K562 (cell line): ENCODE results near the gene SIRT2. TPM values are rescaled to one million over a fixed set of nuclear protein-coding genes. Genes with fewer than 3 reads are reported as not detected.

Source experiments
- ADNP ChIP-seq: fragments of 200-800 bp; sonication (Bioruptor generic); IDR thresholded peaks from 2 replicates; pipeline ENCODE4 v1.6.1; 2016; ENCODE audit warnings: missing genetic modification characterization, missing compliant biosample characterization
- BCL6 ChIP-seq: fragments of 250-450 bp; sonication (Bioruptor Pico); IDR thresholded peaks from 2 replicates; pipeline ENCODE4 v1.4.0; 2020
- BDP1 ChIP-seq: IDR thresholded peaks from 3 replicates; pipeline ENCODE4 v1.6.1; 2011; ENCODE audit not compliant: insufficient read length, insufficient read depth
- CBFA2T2 ChIP-seq: fragments of 450-650 bp; conservative IDR thresholded peaks from 2 replicates; pipeline ENCODE4 v1.6.1; 2017; ENCODE audit warnings: mild to moderate bottlenecking
- CEBPG ChIP-seq, 3 experiments: fragments of 200-800 bp in 1 of 3; sonication (Bioruptor generic) in 1 of 3; sonication (generic) in 1 of 3; formaldehyde crosslinking in 1 of 3; IDR thresholded peaks in 2 of 3; conservative IDR thresholded peaks in 1 of 3; 2 replicates each; pipeline versions ENCODE4 v1.6.1 to v1.8.0; 2016 to 2022; ENCODE audit warnings: missing compliant biosample characterization in 2 of 3, missing genetic modification characterization in 2 of 3, mild to moderate bottlenecking in 1 of 3, missing genetic modification reagents in 1 of 3
- GTF2A2 ChIP-seq: IDR thresholded peaks from 2 replicates; pipeline ENCODE4 v1.6.1; 2016; ENCODE audit warnings: mild to moderate bottlenecking, missing genetic modification characterization, missing compliant biosample characterization
- HDAC2 ChIP-seq: fragments of 450-650 bp; IDR thresholded peaks from 2 replicates; pipeline ENCODE4 v1.6.1; 2016; ENCODE audit warnings: mild to moderate bottlenecking
- NFE2 ChIP-seq: IDR thresholded peaks from 2 replicates; pipeline ENCODE4 v1.6.1; 2014; ENCODE audit warnings: antibody characterized with exemption, low read depth
- NFYB ChIP-seq: IDR thresholded peaks from 2 replicates; pipeline ENCODE4 v1.6.1; 2011; ENCODE audit warnings: mild to moderate bottlenecking, moderate library complexity; ENCODE audit not compliant: insufficient read length; ENCODE audit errors: extremely low read depth
- SAFB ChIP-seq: fragments of 200-400 bp; formaldehyde crosslinking; IDR thresholded peaks from 2 replicates; pipeline ENCODE4 v1.6.1; 2017; ENCODE audit warnings: low read depth, low read length, borderline replicate concordance
- SRSF9 ChIP-seq: fragments of 200-400 bp; formaldehyde crosslinking; IDR thresholded peaks from 2 replicates; pipeline ENCODE4 v1.6.1; 2017; ENCODE audit warnings: low read depth, low read length, borderline replicate concordance
- TAF7 ChIP-seq: fragments of 450-650 bp; IDR thresholded peaks from 2 replicates; pipeline ENCODE4 v1.6.1; 2016; ENCODE audit warnings: missing genetic modification characterization, missing compliant biosample characterization
- THRAP3 ChIP-seq: fragments of 450-650 bp; IDR thresholded peaks from 2 replicates; pipeline ENCODE4 v1.6.1; 2016; ENCODE audit warnings: mild to moderate bottlenecking, inconsistent platforms, borderline replicate concordance
- U2AF2 ChIP-seq: fragments of 200-400 bp; formaldehyde crosslinking; optimal IDR thresholded peaks from 2 replicates; pipeline ENCODE3; 2017; ENCODE audit warnings: low read depth, mild to moderate bottlenecking, low read length
- ZKSCAN3 ChIP-seq: fragments of 250-450 bp; sonication (Bioruptor Pico); IDR thresholded peaks from 2 replicates; pipeline ENCODE4 v1.4.0; 2020
- ZNF134 ChIP-seq: fragments of 250-450 bp; sonication (Bioruptor Pico); conservative IDR thresholded peaks from 2 replicates; pipeline ENCODE4 v1.4.0; 2020
- ZNF175 ChIP-seq: fragments of 200-800 bp; sonication (Bioruptor generic); IDR thresholded peaks from 2 replicates; pipeline ENCODE4 v1.6.1; 2016; ENCODE audit warnings: low read depth, mild to moderate bottlenecking, missing genetic modification characterization, missing compliant biosample characterization
- ZNF668 ChIP-seq: fragments of 250-450 bp; sonication (Bioruptor Pico); IDR thresholded peaks from 2 replicates; pipeline ENCODE4 v1.8.0; 2022; ENCODE audit warnings: mild to moderate bottlenecking, inconsistent platforms
- polyA plus RNA-seq, 8 experiments: library from polyadenylated mRNA; depleted of rRNA in 4 of 8; stranded (reverse) in 5 of 8; unstranded in 3 of 8; fragments of >200 nt; fragmentation: Nextera tagmentation in 2 of 8; fragmentation: Illumina TruSeq in 1 of 8; extraction: Ambion mirVana in 2 of 8; extraction: Trizol in 1 of 8; gene quantifications; 2 replicates each; pipeline versions ENCODE4 v1.2.1 to v1.2.3, GENCODE V29; 2011 to 2014; ENCODE audit warnings: inconsistent platforms in 1 of 8, missing spikeins in 1 of 8
- total RNA-seq, 7 experiments: library from RNA; depleted of rRNA in 6 of 7; stranded (reverse); fragments of >200 nt in 6 of 7; fragmentation: Illumina TruSeq in 2 of 7; extraction: Trizol in 2 of 7; gene quantifications; 2 replicates each; pipeline versions ENCODE4 v1.2.1 to v1.2.3, GENCODE V29; 2011 to 2021; ENCODE audit warnings: low replicate concordance in 1 of 7
- TF ChIP-seq, protein P1 (sequence below): fragments of 250-450 bp; sonication (Bioruptor Pico); IDR thresholded peaks from 2 replicates; pipeline ENCODE4 v1.5.0; 2021
- TF ChIP-seq, protein P2 (sequence below): fragments of 150-350 bp; IDR thresholded peaks from 2 replicates; pipeline ENCODE4 v1.6.1; 2014; ENCODE audit warnings: low read depth, mild to moderate bottlenecking, low read length, borderline replicate concordance
- TF ChIP-seq, protein P3 (sequence below): IDR thresholded peaks from 2 replicates; pipeline ENCODE4 v1.6.1; 2011; ENCODE audit not compliant: insufficient read length; ENCODE audit errors: extremely low read depth
- TF ChIP-seq, protein P4 (sequence below): IDR thresholded peaks from 2 replicates; pipeline ENCODE4 v1.6.1; 2016; ENCODE audit warnings: missing genetic modification characterization, missing compliant biosample characterization

SIRT2 gene
- total and polyA plus RNA-seq, 9 of the 15 experiments (the other 6 are each of a cell fraction or from before 2014, with no cell fraction given), result 2.3 to 35.2 (median 22.9) TPM

DNA sequence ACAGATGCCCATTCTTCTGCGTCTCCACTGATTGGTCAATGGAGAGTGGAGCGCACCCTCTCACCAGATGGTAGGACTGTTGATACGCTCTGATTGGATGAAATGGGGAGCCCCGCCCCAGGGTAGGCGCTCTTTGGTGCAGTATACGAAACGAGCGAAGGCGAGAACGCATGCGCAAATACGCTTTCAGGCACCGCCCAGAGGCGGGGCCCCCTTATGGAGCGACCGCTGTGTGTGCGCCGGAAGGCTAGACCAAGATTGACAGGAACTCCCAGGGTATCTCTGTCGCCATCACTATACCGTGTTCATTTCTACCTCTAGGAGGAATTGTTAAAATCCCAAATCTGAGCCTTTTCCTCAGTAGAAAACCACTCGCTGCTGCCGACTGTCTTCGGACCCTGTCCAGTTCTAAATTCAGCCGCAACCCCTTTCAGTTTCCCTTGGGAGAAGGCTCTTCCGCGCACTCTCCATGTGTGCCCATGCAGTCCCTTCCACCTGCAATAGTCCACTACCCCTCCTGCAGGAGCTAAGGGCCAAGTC is 48.9 kb downstream of the SIRT2 start (continued):
- TF ChIP-seq, protein P1, sequence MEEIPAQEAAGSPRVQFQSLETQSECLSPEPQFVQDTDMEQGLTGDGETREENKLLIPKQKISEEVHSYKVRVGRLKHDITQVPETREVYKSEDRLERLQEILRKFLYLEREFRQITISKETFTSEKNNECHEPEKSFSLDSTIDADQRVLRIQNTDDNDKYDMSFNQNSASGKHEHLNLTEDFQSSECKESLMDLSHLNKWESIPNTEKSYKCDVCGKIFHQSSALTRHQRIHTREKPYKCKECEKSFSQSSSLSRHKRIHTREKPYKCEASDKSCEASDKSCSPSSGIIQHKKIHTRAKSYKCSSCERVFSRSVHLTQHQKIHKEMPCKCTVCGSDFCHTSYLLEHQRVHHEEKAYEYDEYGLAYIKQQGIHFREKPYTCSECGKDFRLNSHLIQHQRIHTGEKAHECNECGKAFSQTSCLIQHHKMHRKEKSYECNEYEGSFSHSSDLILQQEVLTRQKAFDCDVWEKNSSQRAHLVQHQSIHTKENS, result no peak
- TF ChIP-seq THRAP3 (no peak), ZKSCAN3 (CRISPR knock-in tag) (no peak), NFE2 (no peak), ZNF175 (CRISPR knock-in tag) (no peak), NFYB (no peak), SAFB (no peak), CBFA2T2 (no peak), TAF7 (tag) (0 out of 2 replicates have a peak, but pooled peaks have one; percentile 43), U2AF2 (no peak), SRSF9 (no peak), CEBPG (CRISPR knock-in tag; IDR thresholded peaks at IDR 0.05) (no peak), CEBPG (tag; conservative IDR thresholded peaks at IDR 0.05 in 1 of 2, IDR thresholded peaks at IDR 0.05 in 1 of 2) (no peak), ADNP (tag) (no peak), BDP1 (no peak), BCL6 (CRISPR knock-in tag) (no peak), ZNF134 (no peak), ZNF668 (no peak), GTF2A2 (tag) (no peak), HDAC2 (peak; percentile 73)
- TF ChIP-seq, protein P2, sequence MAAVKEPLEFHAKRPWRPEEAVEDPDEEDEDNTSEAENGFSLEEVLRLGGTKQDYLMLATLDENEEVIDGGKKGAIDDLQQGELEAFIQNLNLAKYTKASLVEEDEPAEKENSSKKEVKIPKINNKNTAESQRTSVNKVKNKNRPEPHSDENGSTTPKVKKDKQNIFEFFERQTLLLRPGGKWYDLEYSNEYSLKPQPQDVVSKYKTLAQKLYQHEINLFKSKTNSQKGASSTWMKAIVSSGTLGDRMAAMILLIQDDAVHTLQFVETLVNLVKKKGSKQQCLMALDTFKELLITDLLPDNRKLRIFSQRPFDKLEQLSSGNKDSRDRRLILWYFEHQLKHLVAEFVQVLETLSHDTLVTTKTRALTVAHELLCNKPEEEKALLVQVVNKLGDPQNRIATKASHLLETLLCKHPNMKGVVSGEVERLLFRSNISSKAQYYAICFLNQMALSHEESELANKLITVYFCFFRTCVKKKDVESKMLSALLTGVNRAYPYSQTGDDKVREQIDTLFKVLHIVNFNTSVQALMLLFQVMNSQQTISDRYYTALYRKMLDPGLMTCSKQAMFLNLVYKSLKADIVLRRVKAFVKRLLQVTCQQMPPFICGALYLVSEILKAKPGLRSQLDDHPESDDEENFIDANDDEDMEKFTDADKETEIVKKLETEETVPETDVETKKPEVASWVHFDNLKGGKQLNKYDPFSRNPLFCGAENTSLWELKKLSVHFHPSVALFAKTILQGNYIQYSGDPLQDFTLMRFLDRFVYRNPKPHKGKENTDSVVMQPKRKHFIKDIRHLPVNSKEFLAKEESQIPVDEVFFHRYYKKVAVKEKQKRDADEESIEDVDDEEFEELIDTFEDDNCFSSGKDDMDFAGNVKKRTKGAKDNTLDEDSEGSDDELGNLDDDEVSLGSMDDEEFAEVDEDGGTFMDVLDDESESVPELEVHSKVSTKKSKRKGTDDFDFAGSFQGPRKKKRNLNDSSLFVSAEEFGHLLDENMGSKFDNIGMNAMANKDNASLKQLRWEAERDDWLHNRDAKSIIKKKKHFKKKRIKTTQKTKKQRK, result no peak
- TF ChIP-seq, protein P3, sequence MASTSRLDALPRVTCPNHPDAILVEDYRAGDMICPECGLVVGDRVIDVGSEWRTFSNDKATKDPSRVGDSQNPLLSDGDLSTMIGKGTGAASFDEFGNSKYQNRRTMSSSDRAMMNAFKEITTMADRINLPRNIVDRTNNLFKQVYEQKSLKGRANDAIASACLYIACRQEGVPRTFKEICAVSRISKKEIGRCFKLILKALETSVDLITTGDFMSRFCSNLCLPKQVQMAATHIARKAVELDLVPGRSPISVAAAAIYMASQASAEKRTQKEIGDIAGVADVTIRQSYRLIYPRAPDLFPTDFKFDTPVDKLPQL, result no peak
- TF ChIP-seq, protein P4, sequence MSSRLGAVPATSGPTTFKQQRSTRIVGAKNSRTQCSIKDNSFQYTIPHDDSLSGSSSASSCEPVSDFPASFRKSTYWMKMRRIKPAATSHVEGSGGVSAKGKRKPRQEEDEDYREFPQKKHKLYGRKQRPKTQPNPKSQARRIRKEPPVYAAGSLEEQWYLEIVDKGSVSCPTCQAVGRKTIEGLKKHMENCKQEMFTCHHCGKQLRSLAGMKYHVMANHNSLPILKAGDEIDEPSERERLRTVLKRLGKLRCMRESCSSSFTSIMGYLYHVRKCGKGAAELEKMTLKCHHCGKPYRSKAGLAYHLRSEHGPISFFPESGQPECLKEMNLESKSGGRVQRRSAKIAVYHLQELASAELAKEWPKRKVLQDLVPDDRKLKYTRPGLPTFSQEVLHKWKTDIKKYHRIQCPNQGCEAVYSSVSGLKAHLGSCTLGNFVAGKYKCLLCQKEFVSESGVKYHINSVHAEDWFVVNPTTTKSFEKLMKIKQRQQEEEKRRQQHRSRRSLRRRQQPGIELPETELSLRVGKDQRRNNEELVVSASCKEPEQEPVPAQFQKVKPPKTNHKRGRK (tag), result no peak
